Stimulated activated CD4-positive, alpha-beta T cell treated with anti-CD3 and anti-CD28 coated beads, Interleukin-15, amount 100 ng/mL, for 24 hours (primary cell): ENCODE measurements around the gene DOCK3.
"Not testable (repeated sequence)": the region's sequence is repeated elsewhere in the genome, so short reads cannot be mapped to it uniquely, and the experiment has no call there.

Experiments used
- DNase-seq: peaks from one replicate; pipeline ENCODE4 v3.0.0-alpha.2; 2020

The DOCK3 gene

DNA sequence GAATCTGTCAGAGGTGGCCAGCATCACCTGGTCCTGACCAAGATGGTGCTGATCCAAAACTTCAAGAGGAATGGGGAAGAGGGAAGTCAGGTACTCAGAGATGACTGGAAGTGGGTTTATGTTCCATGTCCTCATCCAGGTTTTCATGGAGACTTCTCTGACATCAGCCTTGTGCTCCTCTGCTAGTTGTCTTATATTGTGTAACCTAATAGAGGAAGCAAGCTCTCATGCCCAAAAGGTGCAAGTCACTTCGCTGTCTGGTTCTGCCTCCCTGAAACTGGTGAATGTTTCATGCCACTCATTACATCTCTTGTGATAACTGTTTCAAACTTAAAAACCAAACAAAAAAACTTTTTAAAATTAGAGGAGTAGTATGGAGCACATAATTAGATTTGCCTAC lies 583.1 kb downstream of the DOCK3 start:
- DNase-seq = no peak

DNA sequence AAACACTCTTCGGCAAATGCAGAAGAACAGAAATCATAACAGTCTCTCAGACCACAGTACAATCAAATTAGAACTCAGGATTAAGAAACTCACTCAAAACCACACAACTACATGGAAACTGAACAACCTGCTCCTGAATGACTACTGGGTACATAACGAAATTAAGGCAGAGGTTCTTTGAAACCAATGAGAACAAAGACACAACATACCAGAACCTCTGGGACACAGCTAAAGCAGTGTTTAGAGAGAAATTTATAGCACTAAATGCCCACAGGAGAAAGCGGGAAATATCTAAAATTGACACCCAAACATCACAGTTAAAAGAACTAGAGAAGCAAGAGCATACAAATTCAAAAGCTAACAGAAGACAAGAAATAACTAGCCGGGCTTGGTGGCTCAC lies 589.4 kb downstream of the DOCK3 start:
- not testable (repeated sequence) for DNase-seq

DNA sequence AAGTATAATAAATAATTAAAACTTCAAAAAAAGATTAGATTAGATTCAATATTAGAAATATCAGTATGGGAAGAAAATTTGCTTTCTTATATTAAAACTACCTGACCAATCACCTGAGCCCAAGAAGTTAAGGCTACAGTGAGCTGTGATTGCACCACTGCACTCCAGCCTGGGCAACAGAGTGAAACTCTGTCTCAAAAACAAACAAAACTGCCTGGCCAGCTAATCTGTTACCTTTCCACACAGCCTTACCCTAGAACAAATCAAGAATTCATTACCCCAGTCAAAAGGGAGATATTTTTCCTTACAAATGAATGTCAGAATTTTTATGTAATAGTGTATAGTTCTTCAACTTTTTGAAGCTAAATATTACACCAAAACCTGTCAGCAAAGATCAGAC lies 593.4 kb downstream of the DOCK3 start:
- no peak for DNase-seq

DNA sequence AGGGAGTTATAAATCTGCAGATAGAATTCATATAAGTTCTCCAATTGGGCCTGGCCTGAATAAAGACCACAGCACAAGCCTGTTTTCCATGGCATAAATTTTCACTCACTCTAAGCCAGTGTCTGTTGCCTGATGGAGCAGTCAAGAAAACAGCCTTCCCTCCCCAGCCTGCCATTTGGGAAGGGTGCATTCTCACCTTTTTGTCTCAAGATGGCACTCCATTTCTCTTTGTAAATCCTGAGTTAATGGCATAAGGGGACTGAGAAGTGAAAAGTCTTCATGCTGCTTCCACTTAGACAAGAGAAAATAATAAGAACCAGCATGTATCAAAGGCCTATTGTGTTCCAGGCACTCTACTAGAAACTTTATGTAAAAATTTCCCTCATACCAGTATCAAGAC lies 594.7 kb downstream of the DOCK3 start:
- no peak for DNase-seq

DNA sequence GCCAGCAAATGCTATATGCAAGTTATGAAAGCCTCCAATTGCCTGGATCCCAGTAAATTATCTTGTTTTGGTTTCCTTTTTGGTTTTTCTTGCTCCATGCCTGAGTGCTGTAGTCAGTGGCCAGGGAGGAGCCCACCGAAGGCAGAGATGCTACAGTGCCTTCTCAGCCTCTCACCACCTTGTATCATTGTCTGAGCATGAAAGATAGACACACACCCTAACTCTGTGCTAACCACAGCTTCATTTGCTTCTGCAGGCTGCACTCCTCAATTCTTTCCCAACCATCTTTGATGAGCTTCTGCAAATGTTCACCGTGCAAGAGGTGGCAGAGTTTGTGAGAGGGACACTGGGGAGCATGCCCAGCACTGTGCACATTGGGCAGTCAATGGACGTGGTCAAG lies 595.8 kb downstream of the DOCK3 start:
- no peak for DNase-seq

DNA sequence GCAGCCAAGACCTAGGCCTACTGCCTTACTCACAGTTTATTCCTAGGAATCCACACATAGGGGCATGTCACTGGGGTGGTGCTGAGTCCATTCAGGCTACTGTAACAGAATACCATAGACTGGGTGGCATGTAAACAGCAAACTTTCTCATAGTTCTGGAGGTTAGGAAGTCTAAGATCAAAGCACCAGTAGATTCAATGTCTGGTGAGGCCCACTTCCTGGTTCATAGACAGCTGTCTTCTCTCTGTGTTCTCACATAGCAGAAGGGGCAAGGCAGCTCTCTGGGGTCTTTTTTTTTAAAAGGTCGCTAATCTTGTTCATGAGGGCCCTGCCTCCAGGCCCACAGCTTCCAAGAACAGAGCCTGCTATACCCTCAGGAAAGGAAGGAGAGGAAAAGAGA lies 596.4 kb downstream of the DOCK3 start:
- no peak for DNase-seq

DNA sequence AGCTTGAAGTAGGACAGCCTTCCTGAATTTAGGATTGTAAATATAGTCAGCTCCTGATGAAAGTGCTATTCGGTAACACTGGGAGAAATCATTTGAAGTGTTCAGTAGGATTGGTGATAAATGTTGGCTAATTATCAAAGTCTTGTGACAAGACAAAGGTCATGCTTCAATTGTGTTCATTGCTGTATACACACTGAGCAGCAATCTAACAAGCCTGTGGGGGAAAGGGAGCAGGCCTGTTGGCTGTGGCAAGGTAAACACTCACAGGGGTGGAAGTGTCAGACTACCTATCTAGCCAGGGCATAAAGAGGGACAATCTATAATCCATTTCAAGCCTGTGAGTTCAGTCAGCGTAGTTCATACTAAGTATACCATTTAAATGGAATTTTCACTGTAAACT lies 599.3 kb downstream of the DOCK3 start:
- DNase-seq = no peak

DNA sequence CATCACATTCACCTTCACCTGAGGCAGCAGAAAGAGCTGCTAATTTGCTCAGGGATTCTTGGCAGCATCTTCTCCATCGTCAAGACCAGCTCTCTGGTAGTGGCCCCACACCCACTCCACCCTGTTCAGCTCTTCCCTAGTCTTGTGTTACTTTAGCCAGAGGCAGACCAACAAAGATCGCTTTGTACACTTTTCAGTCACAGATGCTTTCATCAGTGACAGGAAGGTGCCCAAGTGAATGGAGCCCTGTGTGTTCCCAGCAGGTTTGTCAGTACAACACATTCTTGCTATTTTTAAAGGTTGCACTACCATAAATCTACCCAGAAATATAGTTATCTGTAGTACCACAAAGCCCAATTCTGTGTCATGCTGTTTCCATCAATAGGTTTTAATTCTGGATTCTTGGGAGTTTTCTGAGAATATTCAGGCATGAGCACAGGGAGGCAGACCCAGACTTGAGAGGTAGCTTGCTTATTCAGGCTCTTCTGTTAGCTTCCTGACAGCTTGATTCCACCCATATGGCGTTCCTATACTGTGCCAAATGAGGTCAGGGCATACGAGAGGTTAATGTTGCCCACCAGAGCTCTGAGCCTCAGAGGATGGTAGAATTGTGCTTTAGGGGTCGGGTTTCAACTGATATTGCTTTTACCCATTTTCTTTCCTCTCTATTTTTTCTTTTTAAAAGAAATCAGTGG lies 600.5 kb downstream of the DOCK3 start:
- DNase-seq = no peak

DNA sequence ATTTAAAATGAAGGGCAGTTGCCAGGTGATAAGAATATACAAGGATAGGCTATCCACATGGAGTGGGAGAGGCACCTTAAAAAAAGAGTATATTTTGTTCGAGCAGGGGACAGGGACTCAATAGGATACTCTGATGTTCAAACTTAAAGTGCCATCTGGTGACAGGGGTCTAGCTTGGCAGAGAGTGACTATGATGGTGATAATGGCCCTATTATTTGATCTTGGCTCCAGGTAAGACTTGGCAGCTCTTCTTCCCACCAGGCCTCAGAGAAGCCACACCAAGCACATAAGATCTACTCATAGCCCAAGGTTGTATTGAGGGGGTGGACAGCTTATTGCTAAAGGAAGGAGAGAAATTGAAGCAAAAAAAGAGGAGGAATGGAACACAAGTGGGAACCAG lies 601.3 kb downstream of the DOCK3 start:
- no peak for DNase-seq

GRCh38 chr3:51279448-51279847 lies 604.7 kb downstream of the DOCK3 start:
- no peak for DNase-seq

DNA sequence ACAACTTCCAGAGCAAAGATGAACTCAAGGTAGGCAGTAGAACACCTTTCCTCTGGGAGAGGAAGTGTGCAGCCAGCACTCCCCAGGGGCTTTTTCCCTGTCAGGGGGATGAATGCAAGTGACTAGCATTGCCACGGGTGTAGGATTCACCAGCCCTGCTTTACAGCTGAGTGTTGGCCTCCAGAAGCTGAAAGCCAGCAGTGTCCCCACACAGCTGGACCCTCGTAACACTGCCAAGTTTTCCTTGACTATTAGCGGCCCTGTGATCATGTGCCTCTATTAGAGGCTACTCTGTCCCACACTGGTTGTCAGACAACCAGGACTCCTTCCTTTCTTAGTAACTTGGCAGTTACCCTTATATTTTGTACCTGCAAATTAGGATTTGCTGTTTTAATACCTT lies 605.4 kb downstream of the DOCK3 start:
- DNase-seq = no peak

GRCh38 chr3:51282931-51283330 lies 608.2 kb downstream of the DOCK3 start:
- DNase-seq = no peak

DNA sequence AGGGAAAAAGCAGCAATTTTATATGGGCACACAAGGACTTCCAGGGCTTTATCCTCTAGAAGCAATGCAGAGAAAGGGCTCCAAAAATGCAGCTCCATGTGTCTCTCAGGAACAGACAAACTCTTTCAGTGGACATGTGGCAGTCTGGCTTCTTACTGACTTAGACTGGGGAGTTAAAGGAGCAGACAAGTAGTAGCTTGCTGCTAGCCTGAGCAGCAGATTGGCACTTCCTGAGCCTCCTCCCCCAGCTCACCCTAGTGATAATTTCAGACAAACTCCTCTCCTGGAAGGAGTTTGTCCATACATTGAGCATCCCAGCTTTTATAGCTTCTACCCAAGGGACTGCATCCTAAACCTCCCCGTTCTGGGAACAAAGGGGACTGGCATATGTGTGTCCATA lies 608.7 kb downstream of the DOCK3 start:
- no peak for DNase-seq

GRCh38 chr3:51295625-51296024 lies 620.9 kb downstream of the DOCK3 start:
- no peak for DNase-seq

DNA sequence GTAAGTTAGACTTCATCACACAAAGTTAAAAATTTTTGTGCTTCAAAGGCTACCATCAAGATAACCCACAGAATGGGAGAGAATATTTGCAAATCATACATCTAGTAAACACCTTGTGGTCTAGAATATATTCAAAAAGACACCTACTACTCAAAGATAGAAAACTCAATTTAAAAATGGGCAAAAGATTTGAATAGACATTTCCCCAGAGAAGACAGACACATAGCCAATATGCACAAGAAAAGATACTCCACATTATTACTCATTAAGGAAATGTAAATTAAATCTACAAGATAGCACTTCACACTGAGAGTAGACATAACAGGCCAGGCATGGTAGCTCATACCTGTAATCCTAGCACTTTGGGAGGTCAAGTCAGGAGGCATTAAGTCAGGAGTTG lies 622.6 kb downstream of the DOCK3 start:
- no peak for DNase-seq

DNA sequence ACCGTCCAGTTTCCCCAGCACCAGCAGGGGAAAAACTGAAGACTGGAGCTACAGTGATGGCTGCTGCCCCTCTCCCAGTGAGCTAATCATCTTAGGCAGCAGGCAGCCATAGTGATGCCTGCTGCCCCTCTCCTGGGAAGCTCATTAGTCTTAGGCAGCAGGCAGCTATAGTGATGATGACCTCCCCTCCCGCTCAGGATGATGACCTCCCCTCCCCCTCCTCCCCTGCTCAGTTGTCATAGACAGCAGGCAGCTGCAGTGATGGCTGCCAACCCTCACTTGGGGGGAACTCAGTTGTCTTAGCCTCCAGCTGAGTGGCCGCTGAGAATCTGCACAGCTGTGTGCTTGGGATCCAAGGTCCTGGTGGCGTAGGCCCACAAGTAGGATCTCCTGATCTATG lies 629.5 kb downstream of the DOCK3 start:
- no peak for DNase-seq

DNA sequence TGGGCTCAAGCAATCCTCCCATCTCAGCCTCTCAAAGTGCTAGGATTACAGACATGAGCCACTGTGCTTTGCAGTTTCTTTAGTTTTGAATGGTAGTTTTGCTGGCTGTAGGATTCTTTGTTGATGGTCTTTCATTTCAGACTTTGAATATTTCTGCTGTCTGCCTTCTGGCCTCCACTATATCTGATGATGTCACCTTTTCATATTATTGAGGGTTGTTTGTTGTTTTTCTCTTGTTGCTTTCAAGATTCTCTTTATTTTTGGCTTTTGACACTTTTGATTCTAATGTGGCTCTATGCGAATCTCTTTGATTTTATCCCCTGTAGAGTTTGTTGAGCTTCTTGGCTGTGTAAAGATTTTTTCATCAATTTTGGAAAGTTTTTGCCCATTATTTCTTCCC lies 631.4 kb downstream of the DOCK3 start:
- DNase-seq = no peak

- DNase-seq = no peak
Observed at GRCh38 chr3:51307458-51307857, 632.7 kb downstream of the DOCK3 start.

GRCh38 chr3:51307945-51308607 lies 633.3 kb downstream of the DOCK3 start:
- DNase-seq = not testable (repeated sequence)

DNA sequence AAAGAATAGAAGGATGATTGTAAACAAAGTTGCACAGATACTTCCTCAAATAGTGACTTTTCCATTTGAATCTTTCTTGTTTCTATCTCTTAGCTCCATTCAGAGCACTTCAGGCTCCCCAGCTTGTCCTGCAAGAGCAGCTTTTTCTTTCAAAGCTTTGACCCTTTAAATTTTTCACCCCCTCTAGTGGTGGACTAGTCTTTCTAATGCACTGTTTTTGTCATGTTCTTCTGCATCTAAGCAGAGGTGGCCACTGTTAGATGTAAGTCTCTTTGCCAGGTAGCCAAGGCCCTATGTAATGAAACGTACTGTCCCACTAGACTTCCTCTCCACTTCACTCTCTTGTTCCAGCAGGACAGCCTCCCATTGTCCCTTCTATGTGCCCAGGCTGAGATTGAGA lies 636.3 kb downstream of the DOCK3 start:
- DNase-seq = no peak

DNA sequence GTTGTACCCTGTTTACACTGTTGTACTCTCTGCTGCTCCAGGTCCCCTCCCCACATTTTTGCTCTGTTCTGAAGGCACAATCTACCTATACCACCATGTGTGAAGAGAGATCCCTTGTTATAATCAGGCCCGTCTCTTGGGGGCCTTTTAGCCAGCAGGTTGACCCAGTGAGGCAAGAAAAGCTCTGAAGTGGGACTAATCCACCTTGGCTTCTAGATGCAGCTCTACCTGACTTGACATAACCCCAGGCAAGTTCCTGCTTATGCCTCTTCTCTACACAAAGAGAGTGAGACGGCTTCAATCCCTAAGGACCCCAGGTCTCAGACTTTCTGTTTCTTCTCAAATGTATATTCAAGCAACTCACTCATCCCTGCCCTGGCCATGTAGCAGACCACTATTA lies 653.5 kb downstream of the DOCK3 start:
- DNase-seq = no peak

DNA sequence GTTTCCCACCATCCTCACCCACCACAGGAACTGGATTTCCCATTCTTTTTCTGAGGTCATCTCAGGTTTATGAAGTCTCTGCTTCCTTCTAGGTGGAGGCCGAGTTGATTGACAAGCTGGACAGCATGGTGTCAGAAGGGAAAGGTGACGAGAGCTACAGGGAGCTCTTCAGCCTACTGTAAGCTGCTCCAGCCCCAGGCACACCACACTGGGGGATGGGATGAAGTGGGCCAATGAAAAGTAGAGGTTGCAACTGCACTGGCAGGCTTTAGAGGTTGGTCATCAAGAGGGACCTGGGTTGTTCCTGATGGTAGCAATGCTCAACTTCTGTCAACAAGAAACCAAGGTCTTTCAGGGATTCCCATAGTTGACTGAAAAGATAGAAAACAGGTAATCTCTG lies 655.3 kb downstream of the DOCK3 start:
- no peak for DNase-seq

GRCh38 chr3:51332156-51332555 lies 657.4 kb downstream of the DOCK3 start:
- DNase-seq = no peak

GRCh38 chr3:51333021-51333420 lies 658.3 kb downstream of the DOCK3 start:
- no peak for DNase-seq

- no peak for DNase-seq
Observed at GRCh38 chr3:51336261-51336660, 661.5 kb downstream of the DOCK3 start.
